DMS53 treated with DMSO at 0.1 percent for 48 hours (cell line): ENCODE data around the gene ANKS1B.
"Not testable (repeated sequence)": the region's sequence is repeated elsewhere in the genome, so short reads cannot be mapped to it uniquely, and the experiment has no call there.

Source experiments
- DNase-seq: peaks from one replicate; lab custom pipeline; 2025; ENCODE audit not compliant: unreplicated experiment; lab: John Stamatoyannopoulos, UW

Gene ANKS1B

GRCh38 chr12:99609455-99610181 is 375.1 kb downstream of the ANKS1B start:
- no peak for DNase-seq

GRCh38 chr12:99600388-99600787 is 384.3 kb downstream of the ANKS1B start:
- no peak for DNase-seq

DNA sequence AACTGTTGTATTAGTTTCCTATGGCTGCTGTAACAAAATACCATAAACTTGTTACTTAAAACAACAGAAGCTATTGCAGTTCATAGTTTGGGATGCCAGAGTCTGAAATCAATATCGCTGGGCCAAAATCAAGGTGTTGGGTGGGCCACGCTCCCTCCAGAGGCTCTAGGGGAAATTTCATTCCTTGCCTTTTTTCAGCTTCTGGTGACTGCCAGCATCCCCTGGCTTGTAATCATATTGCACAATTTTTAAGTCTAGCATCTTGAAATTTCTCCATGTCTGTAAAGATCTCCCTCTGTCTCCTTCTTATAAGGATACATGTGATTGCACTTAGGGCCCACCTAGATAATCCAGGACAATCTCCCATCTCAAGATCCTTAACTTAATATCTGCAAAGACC is 386.0 kb downstream of the ANKS1B start:
- DNase-seq, result no peak

DNA sequence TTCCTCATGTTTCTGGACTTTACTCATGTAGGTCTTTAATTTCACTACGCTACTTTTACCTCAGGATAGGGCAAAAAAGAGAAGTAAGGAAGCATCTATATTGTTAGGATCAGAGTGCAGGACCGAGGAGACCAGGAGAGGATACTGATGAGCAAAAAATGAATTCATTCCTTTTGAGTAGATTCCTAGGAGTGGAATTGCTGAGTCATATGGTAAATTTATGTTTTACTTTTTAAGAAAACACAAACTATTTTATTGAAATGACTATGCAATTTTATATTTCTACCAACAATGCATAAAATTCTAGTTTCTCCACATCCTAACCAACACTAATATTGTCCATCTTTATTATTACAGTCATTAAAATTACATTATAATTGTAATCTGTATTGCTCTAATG is 388.0 kb downstream of the ANKS1B start:
- DNase-seq, result no peak

GRCh38 chr12:99577125-99577524 is 407.6 kb downstream of the ANKS1B start:
- DNase-seq, result not testable (repeated sequence)

DNA sequence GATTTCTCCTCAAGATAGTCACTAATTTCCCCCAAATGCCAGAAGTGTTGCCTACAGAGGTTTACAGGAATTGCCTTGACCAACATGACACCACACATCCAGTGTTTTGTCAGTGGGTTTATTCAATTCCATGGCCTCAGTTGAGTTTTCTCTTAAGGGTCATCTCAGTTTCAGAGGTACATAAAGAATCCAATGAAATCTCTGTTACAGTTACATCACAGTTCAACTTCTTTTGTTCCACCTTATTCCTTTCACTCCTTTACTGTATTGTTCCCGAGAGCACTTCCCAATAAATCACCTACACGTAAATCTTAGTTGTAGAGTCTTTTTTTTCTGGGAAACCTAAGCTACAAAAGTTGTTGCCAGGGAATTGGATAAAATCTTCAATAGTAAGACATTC is 410.8 kb downstream of the ANKS1B start:
- no peak for DNase-seq

- no peak for DNase-seq
Observed at GRCh38 chr12:99567072-99567471, 417.7 kb downstream of the ANKS1B start.

DNA sequence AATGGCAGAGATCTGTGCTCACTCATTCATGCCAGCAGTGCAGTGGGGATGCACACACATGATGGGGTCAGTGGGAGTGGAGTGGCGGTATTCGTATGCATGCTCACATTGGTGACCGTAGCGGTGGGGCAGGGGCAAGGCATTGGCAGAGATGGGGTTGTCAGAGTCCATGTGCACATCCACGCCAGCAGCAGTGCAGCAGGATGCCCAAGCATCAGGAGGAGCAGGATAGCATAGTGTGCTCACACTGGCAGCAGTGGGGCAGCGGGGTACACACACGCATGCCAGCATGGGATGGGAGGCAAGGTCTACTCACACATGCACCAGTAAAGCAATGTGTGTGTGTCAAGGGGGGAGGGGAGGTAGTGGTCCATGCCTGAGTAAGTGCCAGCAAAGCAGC is 426.6 kb downstream of the ANKS1B start:
- DNase-seq, result no peak

GRCh38 chr12:99553461-99553860 is 431.3 kb downstream of the ANKS1B start:
- DNase-seq, result no peak

DNA sequence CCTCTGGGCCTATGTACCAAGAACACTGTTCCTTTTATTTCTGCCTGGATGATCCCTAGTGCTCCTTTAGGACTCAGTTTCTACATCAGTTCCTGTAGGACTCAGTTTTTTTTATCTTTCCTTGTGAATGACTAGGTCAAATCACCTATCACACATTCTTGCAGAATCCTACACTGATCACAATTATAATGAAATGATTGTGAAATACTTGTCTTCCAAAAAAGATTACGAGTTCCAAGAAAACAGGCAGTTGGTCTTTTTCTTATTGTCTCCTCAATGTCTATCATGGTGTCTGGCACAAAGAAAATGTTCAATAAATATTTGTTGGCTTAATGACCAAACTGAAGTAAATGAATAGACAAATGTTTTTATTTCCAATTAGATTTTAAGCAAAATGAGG is 432.7 kb downstream of the ANKS1B start:
- DNase-seq, result no peak

GRCh38 chr12:99549651-99550050 is 435.1 kb downstream of the ANKS1B start:
- no peak for DNase-seq

DNA sequence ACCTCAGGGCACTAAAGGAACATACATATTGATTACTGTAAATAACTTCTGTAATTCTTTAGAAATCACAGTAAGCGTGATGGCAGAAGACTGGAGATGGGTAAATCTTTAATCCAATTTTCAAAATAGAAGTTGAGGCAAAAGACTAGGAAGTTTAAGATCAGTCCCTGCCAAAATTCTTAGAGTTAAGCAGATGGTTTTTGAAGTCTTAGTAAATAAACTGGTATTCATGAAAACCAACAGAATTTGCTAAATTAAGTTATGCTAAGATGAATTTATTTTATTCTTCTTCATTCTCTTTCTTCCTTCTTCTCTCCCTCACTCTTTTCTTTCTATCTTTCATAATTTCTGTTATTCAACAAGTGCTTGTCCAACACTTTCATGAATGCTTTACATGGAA is 435.5 kb downstream of the ANKS1B start:
- no peak for DNase-seq

GRCh38 chr12:99544457-99544856 is 440.3 kb downstream of the ANKS1B start:
- no peak for DNase-seq

DNA sequence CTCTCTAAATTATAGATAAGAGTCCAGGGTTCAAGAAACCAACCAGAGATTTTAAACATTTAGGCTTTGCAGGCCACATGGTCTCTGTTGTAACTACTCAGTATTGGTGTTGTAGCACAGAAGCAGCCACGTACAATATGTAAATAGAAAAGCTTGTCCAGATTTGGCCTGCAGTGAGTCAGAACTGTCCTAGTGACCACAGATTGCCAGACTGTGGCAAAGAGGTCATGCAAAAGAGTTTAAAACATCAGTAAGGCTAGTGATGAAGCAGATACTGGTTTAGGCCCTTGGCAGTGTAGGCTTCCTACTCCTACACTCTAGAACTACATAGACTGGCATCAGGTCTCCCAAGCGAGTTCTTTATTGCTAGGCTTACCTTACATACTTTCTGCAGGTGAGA is 454.8 kb downstream of the ANKS1B start:
- no peak for DNase-seq

- DNase-seq, result no peak
Observed at GRCh38 chr12:99528478-99528877, 456.3 kb downstream of the ANKS1B start.

GRCh38 chr12:99523853-99524252 is 460.9 kb downstream of the ANKS1B start:
- DNase-seq, result no peak

DNA sequence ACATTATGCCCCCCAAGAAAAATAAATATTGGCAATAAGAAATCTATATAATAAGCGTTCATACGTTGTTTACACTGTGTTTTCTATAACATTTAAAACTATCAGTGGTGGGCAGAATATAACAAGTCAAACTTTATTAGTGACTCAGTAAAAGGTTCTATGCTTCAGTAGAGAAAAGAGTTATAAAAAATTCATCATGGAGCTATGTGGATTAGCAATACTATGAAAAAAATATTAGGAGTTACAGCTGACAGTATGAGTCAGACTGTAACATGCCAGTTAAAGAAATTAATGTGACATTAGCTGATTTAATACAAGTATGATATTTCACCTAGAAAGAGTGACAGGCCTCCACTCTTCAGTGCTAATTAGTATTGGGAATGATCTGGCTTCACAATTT is 462.3 kb downstream of the ANKS1B start:
- DNase-seq, result no peak

DNA sequence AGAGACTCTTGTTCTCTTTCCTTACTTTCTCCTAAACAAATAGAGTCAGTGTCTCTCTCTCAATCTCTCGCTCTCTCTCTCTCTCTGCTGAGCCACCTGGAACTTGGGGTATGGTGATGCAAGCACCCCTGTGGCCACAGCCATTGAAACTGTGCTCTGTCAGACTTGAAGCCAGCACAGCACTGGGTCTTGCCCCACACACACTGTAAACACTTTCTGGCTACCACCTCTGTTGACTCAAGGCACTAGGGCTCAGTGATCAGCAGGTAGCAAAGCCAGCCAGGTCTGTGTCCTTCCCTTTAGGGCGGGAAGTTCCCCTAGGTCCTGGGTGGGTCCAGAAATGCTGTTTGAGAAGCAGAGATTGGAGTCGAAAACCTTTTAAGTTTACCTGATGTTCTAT is 463.1 kb downstream of the ANKS1B start:
- DNase-seq, result no peak

GRCh38 chr12:99513066-99513465 is 471.7 kb downstream of the ANKS1B start:
- no peak for DNase-seq

DNA sequence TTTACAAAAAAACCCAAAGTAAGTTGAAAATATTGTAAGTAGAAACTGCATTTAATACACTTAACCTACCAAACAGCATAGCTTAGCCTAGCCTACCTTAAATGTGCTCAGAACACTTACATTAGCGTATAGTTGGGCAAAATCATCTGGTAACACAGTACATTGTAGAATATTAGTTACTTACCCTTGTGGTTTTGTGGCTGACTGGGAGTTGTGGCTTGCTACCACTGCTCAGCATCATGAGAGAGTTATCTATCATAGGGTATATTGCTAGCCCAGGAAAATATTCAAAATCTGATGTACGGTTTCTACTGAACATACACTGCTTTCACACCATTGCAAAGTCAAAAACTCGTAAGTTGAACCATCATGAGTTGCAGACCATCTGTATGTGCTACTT is 478.9 kb downstream of the ANKS1B start:
- DNase-seq, result no peak

DNA sequence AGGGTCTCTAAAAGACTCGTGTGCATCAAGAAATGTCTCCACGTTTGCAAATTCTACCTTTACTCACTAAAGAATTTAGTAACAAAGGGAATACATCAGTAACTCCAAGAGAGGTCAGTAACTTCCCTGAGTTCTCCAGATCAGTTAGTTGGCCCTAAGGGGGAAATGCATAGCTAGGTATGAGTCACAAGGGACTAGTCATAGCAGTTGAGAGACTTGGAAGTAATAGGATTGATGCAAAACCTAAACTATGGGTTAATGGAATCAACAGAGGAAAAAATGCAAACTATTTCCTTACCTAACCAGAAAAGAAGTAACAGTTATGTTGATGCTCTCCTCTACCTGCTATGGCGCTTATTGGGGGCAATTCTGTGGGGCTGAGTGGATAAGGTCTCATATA is 486.0 kb downstream of the ANKS1B start:
- DNase-seq, result no peak

GRCh38 chr12:99495799-99496198 is 488.9 kb downstream of the ANKS1B start:
- DNase-seq, result no peak

- DNase-seq, result no peak
Observed at GRCh38 chr12:99493197-99493596, 491.5 kb downstream of the ANKS1B start.
